Peyer's patch (tissue), 4 donors: ENCODE measurements around the gene MSANTD1. TPM values are rescaled to one million over a fixed set of nuclear protein-coding genes. Genes with fewer than 3 reads are reported as not detected.
A peak's percentile ranks its signal among the peaks of the same experiment; 100 is the strongest.

Source experiments
- DNase-seq, 3 donors: peaks; one replicate each; pipeline ENCODE4 v3.0.0-alpha.2; 2017 to 2019
- H3K27ac ChIP-seq, 4 donors: fragments of 200-600 bp; sonication (generic); one replicate each; pipeline ENCODE4 v1.5.1; 2016 to 2019
- H3K27me3 ChIP-seq, 2 donors: fragments of 200-600 bp; sonication (generic); one replicate each; pipeline ENCODE4 v1.5.1; 2019
- H3K36me3 ChIP-seq, 3 donors: fragments of 200-600 bp; sonication (generic); one replicate each; pipeline ENCODE4 v1.5.1; 2016 to 2019
- H3K4me1 ChIP-seq, 4 donors: fragments of 200-600 bp; sonication (generic); one replicate each; pipeline ENCODE4 v1.5.1; 2016 to 2019
- H3K4me3 ChIP-seq, 4 donors: fragments of 200-600 bp; sonication (generic); 1 replicate in 3 of 4; 2 replicates in 1 of 4; pipeline ENCODE4 v1.5.1; 2016 to 2019; ENCODE audit warnings: mild to moderate bottlenecking in 1 of 4
- H3K9me3 ChIP-seq, 4 donors: fragments of 200-600 bp; sonication (generic); one replicate each; pipeline ENCODE4 v1.5.1; 2016 to 2019; ENCODE audit warnings: mild to moderate bottlenecking in 1 of 4
- CTCF ChIP-seq, 6 experiments: fragments of 450-650 bp in 4 of 6; fragments of 200-600 bp in 2 of 6; sonication (generic) in 1 of 6; IDR thresholded peaks; one replicate each; pipeline ENCODE4 v1.5.1; 2017 to 2019; ENCODE audit warnings: antibody characterized with exemption in 6 of 6, mild to moderate bottlenecking in 3 of 6, moderate library complexity in 1 of 6
- POLR2A ChIP-seq, 2 donors: fragments of 450-650 bp; IDR thresholded peaks; one replicate each; pipeline ENCODE4 v1.5.1; 2017; ENCODE audit warnings: antibody characterized with exemption in 2 of 2, mild to moderate bottlenecking in 2 of 2, moderate library complexity in 2 of 2
- total RNA-seq, 4 donors: library from RNA; depleted of rRNA; stranded (reverse); fragments of >200 nt; gene quantifications; one replicate each; pipeline ENCODE4 v1.1.0, GENCODE V29; 2016

The MSANTD1 gene
- total RNA-seq, 4 donors from 2014 or later = 0.35 to 2.5 (median 1.5) TPM

GRCh38 chr4:3218824-3219760 lies 29.9 kb upstream of the MSANTD1 start:
- Histone ChIP-seq H3K4me3 (no peak overlapping the region), H3K27ac (no peak overlapping the region), H3K9me3 (no peaks in the 10 kb centered on the region), H3K27me3 (no peaks in the 10 kb centered on the region), H3K36me3 (peaks cover 0 to 96% (median 2%) of the 10 kb centered on the region in 3 donors), H3K4me1 (no peaks in the 10 kb centered on the region)
- TF ChIP-seq CTCF (IDR thresholded peaks at IDR 0.05) = no peak
- no peak for TF ChIP-seq POLR2A (IDR thresholded peaks at IDR 0.05)
- peak in 1 of 3 donors; percentile 34 for DNase-seq

- Histone ChIP-seq H3K27me3 (no peaks in the 10 kb centered on the region), H3K36me3 (peaks cover 0 to 98% (median 2%) of the 10 kb centered on the region in 3 donors), H3K4me3 (no peak overlapping the region), H3K4me1 (no peaks in the 10 kb centered on the region), H3K27ac (no peak overlapping the region), H3K9me3 (no peaks in the 10 kb centered on the region)
- DNase-seq = no peak
- TF ChIP-seq CTCF (IDR thresholded peaks at IDR 0.05) (no peak), POLR2A (IDR thresholded peaks at IDR 0.05) (no peak)
Observed at GRCh38 chr4:3219761-3220475, 29.0 kb upstream of the MSANTD1 start.

GRCh38 chr4:3220476-3221183 lies 28.3 kb upstream of the MSANTD1 start:
- no peak for DNase-seq
- H3K27ac ChIP-seq = no peak overlapping the region
- no peaks in the 10 kb centered on the region for H3K27me3 ChIP-seq
- no peaks in the 10 kb centered on the region for H3K4me1 ChIP-seq
- TF ChIP-seq CTCF (IDR thresholded peaks at IDR 0.05) = no peak
- no peak for TF ChIP-seq POLR2A (IDR thresholded peaks at IDR 0.05)
- peaks cover 0 to 97% (median 2%) of the 10 kb centered on the region in 3 donors for H3K36me3 ChIP-seq
- no peaks in the 10 kb centered on the region for H3K9me3 ChIP-seq
- no peak overlapping the region for H3K4me3 ChIP-seq

GRCh38 chr4:3221184-3221494 lies 27.8 kb upstream of the MSANTD1 start:
- H3K27ac ChIP-seq = no peak overlapping the region
- no peak for TF ChIP-seq CTCF (IDR thresholded peaks at IDR 0.05)
- no peak for TF ChIP-seq POLR2A (IDR thresholded peaks at IDR 0.05)
- no peaks in the 10 kb centered on the region for H3K4me1 ChIP-seq
- H3K27me3 ChIP-seq = no peaks in the 10 kb centered on the region
- H3K36me3 ChIP-seq = peaks cover 0 to 95% (median 0%) of the 10 kb centered on the region in 3 donors
- DNase-seq = no peak
- H3K4me3 ChIP-seq = no peak overlapping the region
- H3K9me3 ChIP-seq = no peaks in the 10 kb centered on the region

GRCh38 chr4:3221996-3222395 lies 27.0 kb upstream of the MSANTD1 start:
- peaks cover 0 to 93% (median 0%) of the 10 kb centered on the region in 3 donors for H3K36me3 ChIP-seq
- peak in 1 of 3 donors; percentile 19 for DNase-seq
- H3K27me3 ChIP-seq = no peaks in the 10 kb centered on the region
- TF ChIP-seq CTCF (IDR thresholded peaks at IDR 0.05) (no peak), POLR2A (IDR thresholded peaks at IDR 0.05) (no peak)
- no peak overlapping the region for H3K4me3 ChIP-seq
- H3K9me3 ChIP-seq = no peaks in the 10 kb centered on the region
- H3K4me1 ChIP-seq = no peaks in the 10 kb centered on the region
- no peak overlapping the region for H3K27ac ChIP-seq
